ENCODE measurements around the gene TPRG1L.

The TPRG1L gene

GRCh38 chr1:3630161-3630611, 5.4 kb downstream of the TPRG1L start:
- no peak for DNase-seq

- DNase-seq: no peak
These were observed 6.1 kb downstream of the TPRG1L start for GRCh38 chr1:3630914-3631313.

- no peak for DNase-seq
These were observed 6.8 kb downstream of the TPRG1L start for GRCh38 chr1:3631320-3632260.

GRCh38 chr1:3632298-3632697, 7.5 kb downstream of the TPRG1L start:
- no peak for DNase-seq

- DNase-seq: no peak
These were observed 8.0 kb downstream of the TPRG1L start for GRCh38 chr1:3632716-3633343.

GRCh38 chr1:3633344-3634058, 8.7 kb downstream of the TPRG1L start:
- no peak for DNase-seq

GRCh38 chr1:3634059-3634800, 9.4 kb downstream of the TPRG1L start:
- no peak for DNase-seq

GRCh38 chr1:3636080-3636479, 11.3 kb downstream of the TPRG1L start:
- DNase-seq: no peak

- no peak for DNase-seq
These were observed 11.7 kb downstream of the TPRG1L start for GRCh38 chr1:3636531-3636930.

- DNase-seq: no peak
These were observed 13.2 kb downstream of the TPRG1L start for GRCh38 chr1:3638027-3638426.

- no peak for DNase-seq
These were observed 13.9 kb downstream of the TPRG1L start for GRCh38 chr1:3638676-3639075.

GRCh38 chr1:3639397-3639911, 14.6 kb downstream of the TPRG1L start:
- DNase-seq: no peak

GRCh38 chr1:3640121-3640837, 15.5 kb downstream of the TPRG1L start:
- DNase-seq: no peak

- no peak for DNase-seq
These were observed 16.4 kb downstream of the TPRG1L start for GRCh38 chr1:3641046-3641760.

GRCh38 chr1:3641816-3642215, 17.0 kb downstream of the TPRG1L start:
- no peak for DNase-seq

- no peak for DNase-seq
These were observed 18.3 kb downstream of the TPRG1L start for GRCh38 chr1:3642919-3643675.

GRCh38 chr1:3644273-3644672, 19.5 kb downstream of the TPRG1L start:
- DNase-seq: no peak

GRCh38 chr1:3645247-3645646, 20.4 kb downstream of the TPRG1L start:
- DNase-seq: no peak

GRCh38 chr1:3645666-3646355, 21.0 kb downstream of the TPRG1L start:
- no peak for DNase-seq

GRCh38 chr1:3646596-3646995, 21.8 kb downstream of the TPRG1L start:
- no peak for DNase-seq

Data from NCI-H748 treated with DMSO at 0.1 percent for 48 hours (cell line).